H1 (cell line): ENCODE measurements around the gene PPP1R12C. TPM values are rescaled to one million over a fixed set of nuclear protein-coding genes. Genes with fewer than 3 reads are reported as not detected.

Experiments
- CHD1 ChIP-seq: IDR thresholded peaks from 2 replicates; pipeline ENCODE4 v1.6.1; 2012; ENCODE audit warnings: low read depth, low read length, improper control_type of control experiment
- CHD7 ChIP-seq: fragments of 300-600 bp; sonication (generic); IDR thresholded peaks from 2 replicates; pipeline ENCODE4 v1.7.1; 2012; ENCODE audit warnings: low read length, moderate library complexity, mild to moderate bottlenecking, inconsistent platforms; ENCODE audit not compliant: insufficient replicate concordance
- GABPA ChIP-seq: IDR thresholded peaks from 2 replicates; pipeline ENCODE4 v1.6.1; 2011; ENCODE audit warnings: mild to moderate bottlenecking, low read length, moderate library complexity, borderline replicate concordance; ENCODE audit not compliant: insufficient read depth
- GTF2F1 ChIP-seq: IDR thresholded peaks from 2 replicates; pipeline ENCODE4 v1.6.1; 2012; ENCODE audit warnings: low read depth, low read length, improper control_type of control experiment, borderline replicate concordance
- RFX5 ChIP-seq: IDR thresholded peaks from 2 replicates; pipeline ENCODE4 v1.6.1; 2011; ENCODE audit warnings: low read depth, low read length, improper control_type of control experiment, borderline replicate concordance
- SIN3A ChIP-seq, 2 experiments: IDR thresholded peaks in 1 of 2; conservative IDR thresholded peaks in 1 of 2; 2 replicates each; pipeline ENCODE4 v1.6.1; 2011 to 2012; ENCODE audit warnings: low read length in 2 of 2, improper control_type of control experiment in 1 of 2, low read depth in 1 of 2, mild to moderate bottlenecking in 1 of 2
- SRF ChIP-seq: IDR thresholded peaks from 2 replicates; pipeline ENCODE4 v1.6.1; 2011; ENCODE audit warnings: mild to moderate bottlenecking, low read depth, low read length, moderate library complexity
- polyA plus RNA-seq, 7 experiments: library from polyadenylated mRNA; depleted of rRNA in 3 of 7; stranded (reverse) in 5 of 7; unstranded in 2 of 7; fragments of >200 nt in 5 of 7; fragments of 200-250 nt in 2 of 7; gene quantifications; 1 replicate in 5 of 7; 2 replicates in 1 of 7; 4 replicates in 1 of 7; pipeline versions ENCODE4 v1.2.1 to v1.2.3, GENCODE V29; 2011 to 2013; ENCODE audit warnings: missing spikeins in 2 of 7, mixed read lengths in 2 of 7
- total RNA-seq: library from RNA; stranded (reverse); fragmentation: NEBNext Ultra II Directional; extraction: Animal tissue kit (Norgen Biotek cat#: 25700); gene quantifications from 2 replicates; pipeline ENCODE4 v1.2.1, GENCODE V29; 2021

Gene PPP1R12C
- total and polyA plus RNA-seq, 2 of the 8 experiments (the other 6 are each of a cell fraction or from before 2014, with no cell fraction given), result 31.7 to 71.5 TPM

GRCh38 chr19:55042344-55042678 lies 75.1 kb downstream of the PPP1R12C start (continued):
- TF ChIP-seq GABPA, result no peak
- TF ChIP-seq CHD7, result no peak
- no peak for TF ChIP-seq SIN3A (conservative IDR thresholded peaks at IDR 0.05 in 1 of 2, IDR thresholded peaks at IDR 0.05 in 1 of 2; ENCODE audit: low read depth in 1 of 2, low read length in 2 of 2)
- no peak for TF ChIP-seq CHD1
- TF ChIP-seq SRF, result no peak
- no peak for TF ChIP-seq GTF2F1
- no peak for TF ChIP-seq RFX5
